ENCODE data around the gene LILRB4.

LILRB4 gene

GRCh38 chr19:54659300-54659699, 3.5 kb upstream of the LILRB4 start:
- DNase-seq (ENCODE audit: low read depth, low spot score): no peak
- TF ChIP-seq CTCF (IDR thresholded peaks at IDR 0.05; ENCODE audit: low read depth, low read length): no peak
- in situ Hi-C loops (cut with HindIII; ENCODE audit: low sequenced_read_pairs): no loop called here
- no peak overlapping the region for H3K4me3 ChIP-seq (ENCODE audit: low read depth, low read length)

- no peak overlapping the region for H3K4me3 ChIP-seq (ENCODE audit: low read depth, low read length)
- in situ Hi-C loops (cut with HindIII; ENCODE audit: low sequenced_read_pairs): no loop called here
- TF ChIP-seq CTCF (IDR thresholded peaks at IDR 0.05; ENCODE audit: low read depth, low read length): no peak
- DNase-seq (ENCODE audit: low read depth, low spot score): no peak
Observed at GRCh38 chr19:54660306-54660705, 2.5 kb upstream of the LILRB4 start.

GRCh38 chr19:54660964-54661363, 1.8 kb upstream of the LILRB4 start:
- in situ Hi-C loops (cut with HindIII; ENCODE audit: low sequenced_read_pairs): no loop called here
- no peak for TF ChIP-seq CTCF (IDR thresholded peaks at IDR 0.05; ENCODE audit: low read depth, low read length)

GRCh38 chr19:54661846-54662481, 821 bp upstream of the LILRB4 start:
- in situ Hi-C loops (cut with HindIII; ENCODE audit: low sequenced_read_pairs): no loop called here
- no peak for DNase-seq (ENCODE audit: low read depth, low spot score)
- no peak for TF ChIP-seq CTCF (IDR thresholded peaks at IDR 0.05; ENCODE audit: low read depth, low read length)

More at GRCh38 chr19:54660964-54661363, 1.8 kb upstream of the LILRB4 start:
- DNase-seq (ENCODE audit: low read depth, low spot score): no peak
- no peak overlapping the region for H3K4me3 ChIP-seq (ENCODE audit: low read depth, low read length)

GRCh38 chr19:54665530-54665929, 2.7 kb downstream of the LILRB4 start:
- H3K4me3 ChIP-seq (ENCODE audit: low read depth, low read length): no peak overlapping the region
- no peak for TF ChIP-seq CTCF (IDR thresholded peaks at IDR 0.05; ENCODE audit: low read depth, low read length)
- in situ Hi-C loops (cut with HindIII; ENCODE audit: low sequenced_read_pairs): no loop called here
- no peak for DNase-seq (ENCODE audit: low read depth, low spot score)

More at GRCh38 chr19:54661846-54662481, 821 bp upstream of the LILRB4 start:
- H3K4me3 ChIP-seq (ENCODE audit: low read depth, low read length): no peak overlapping the region

GRCh38 chr19:54667217-54667616, 4.4 kb downstream of the LILRB4 start:
- no peak for DNase-seq (ENCODE audit: low read depth, low spot score)
- TF ChIP-seq CTCF (IDR thresholded peaks at IDR 0.05; ENCODE audit: low read depth, low read length): no peak
- H3K4me3 ChIP-seq (ENCODE audit: low read depth, low read length): no peak overlapping the region
- in situ Hi-C loops (cut with HindIII; ENCODE audit: low sequenced_read_pairs): no loop called here

Data from astrocyte of the spinal cord (primary cell).